DLD1 (cell line): ENCODE results near the gene PLCH1.
"Not testable (repeated sequence)": the region's sequence is repeated elsewhere in the genome, so short reads cannot be mapped to it uniquely, and the experiment has no call there.

Experiments
- in situ Hi-C: cut with HindIII; loops from 2 replicates; pipeline ENCODE4 v1.10.0; 2017; ENCODE audit warnings: low sequenced_read_pairs

Gene PLCH1

DNA sequence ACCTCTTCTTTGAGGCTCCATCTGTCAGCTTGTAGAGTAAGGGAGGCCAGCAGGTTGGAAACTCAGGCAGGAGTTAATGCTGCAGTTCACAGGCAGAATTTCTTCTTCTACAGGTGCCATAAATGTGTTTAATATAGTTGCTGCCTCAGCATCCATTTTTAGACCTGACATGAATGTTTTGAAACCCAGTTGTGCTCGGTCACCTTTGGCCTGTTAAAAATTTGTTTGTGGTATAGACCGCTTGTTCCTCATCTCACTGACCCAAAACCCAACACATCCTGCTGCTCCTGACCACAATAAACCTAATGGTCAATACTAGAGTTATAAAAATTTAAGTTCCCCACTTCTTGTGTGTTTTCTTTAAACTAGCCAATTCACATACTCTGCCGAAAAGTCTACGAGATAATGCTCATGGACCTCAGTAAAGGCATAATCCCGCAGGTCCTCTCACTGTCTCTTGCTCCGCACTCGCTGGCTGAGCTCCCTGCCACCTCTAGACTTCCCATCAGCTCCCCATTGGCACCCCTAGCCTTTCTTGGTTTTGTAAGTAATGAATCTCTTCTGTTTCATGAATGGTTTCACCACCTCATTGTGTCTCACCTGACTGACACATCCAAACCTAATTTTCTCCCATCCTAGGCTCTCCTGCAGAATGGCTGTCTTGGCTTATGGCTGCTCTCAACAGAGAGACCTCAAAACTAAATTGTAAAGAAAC, 312.9 kb downstream of the PLCH1 start:
- in situ Hi-C loops: no loop called here

DNA sequence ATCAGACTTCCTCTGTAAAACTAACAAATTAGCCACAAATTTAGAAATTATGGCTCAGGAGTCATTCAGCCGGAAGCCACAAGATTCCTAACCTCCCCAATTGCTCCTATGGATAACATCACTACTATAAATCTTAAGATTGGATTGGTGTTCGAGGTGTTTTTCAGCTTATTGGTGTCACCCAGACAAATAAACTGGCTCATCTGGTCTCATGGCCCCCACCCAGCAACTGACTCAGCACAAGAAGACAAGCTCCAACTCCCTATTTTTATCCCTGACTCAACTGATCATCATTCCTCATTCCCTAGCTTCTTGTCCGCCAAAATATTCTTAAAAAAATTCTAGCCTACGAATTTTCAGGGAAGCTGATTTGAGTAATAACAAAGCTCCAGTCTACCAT, 316.3 kb downstream of the PLCH1 start:
- in situ Hi-C loops: no loop called here

DNA sequence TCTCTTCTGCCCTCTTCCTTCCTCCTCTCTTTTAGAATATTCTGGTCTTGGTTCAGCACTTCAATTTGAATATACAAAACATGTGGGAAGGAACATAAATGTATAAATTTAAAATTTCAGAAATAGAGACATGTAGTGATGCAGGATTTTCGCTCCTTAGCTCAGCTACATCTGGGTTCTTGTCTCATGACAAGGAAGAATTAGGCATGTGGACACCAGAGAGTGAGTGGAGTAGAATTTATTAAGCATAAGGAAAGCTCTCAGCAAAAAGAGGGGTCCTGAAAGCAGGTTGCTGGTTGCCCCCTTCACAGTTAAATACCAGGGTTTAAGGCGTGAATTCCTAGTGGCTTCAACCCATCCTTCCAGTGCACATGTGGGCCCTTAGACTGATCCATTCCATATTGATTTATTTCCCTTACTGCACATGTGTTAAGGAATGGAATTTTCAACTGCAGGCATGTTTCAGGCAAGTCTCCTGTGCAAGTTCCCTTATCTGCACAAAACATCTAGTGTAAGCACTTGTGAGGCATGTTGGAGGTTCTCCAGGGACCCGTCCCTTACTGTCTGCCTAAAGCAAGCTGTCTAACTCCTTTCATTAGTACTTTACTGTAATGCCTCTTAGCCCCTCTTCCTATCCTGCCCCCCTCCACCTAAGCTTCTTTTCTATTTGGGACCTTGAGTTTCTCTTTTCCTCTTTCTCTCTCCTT, 318.2 kb downstream of the PLCH1 start:
- in situ Hi-C loops: no loop called here

DNA sequence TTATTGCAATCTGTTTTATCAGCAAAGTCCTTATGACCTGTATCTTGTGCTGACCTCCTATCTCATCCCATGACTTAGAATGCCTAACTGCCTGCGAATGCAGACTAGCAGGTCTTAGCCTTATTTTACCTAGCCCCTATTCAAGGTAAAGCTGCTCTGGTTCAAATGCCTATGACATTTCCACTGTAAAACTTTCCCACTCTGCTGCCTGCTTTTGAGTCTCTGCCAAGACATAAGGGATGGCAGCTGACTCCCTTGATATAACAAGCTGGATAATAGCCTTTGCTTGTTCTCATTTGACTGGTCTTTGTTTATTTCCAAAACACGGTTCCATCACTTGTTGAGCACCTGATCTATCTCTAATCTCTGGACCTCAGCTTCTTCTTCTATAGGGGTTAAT, 319.5 kb downstream of the PLCH1 start:
- in situ Hi-C loops: no loop called here

DNA sequence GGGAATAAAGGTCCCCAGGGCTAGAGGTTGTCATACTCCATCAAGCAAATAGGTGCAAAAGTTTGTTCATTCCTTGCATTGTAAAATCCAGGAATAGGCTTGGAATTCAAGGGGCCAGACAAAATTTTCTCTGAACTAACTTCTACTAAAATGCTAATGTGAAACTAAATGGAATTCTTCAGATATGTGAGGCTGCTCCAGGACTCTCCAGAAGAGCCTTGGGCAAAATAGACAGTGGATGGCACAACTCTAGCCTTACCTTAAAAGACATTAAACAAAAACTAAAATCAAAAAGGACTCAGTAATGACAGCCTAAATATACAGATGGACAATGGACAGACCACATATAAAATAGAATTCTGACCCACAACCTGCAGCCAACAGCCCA, 320.6 kb downstream of the PLCH1 start:
- in situ Hi-C loops: no loop called here

DNA sequence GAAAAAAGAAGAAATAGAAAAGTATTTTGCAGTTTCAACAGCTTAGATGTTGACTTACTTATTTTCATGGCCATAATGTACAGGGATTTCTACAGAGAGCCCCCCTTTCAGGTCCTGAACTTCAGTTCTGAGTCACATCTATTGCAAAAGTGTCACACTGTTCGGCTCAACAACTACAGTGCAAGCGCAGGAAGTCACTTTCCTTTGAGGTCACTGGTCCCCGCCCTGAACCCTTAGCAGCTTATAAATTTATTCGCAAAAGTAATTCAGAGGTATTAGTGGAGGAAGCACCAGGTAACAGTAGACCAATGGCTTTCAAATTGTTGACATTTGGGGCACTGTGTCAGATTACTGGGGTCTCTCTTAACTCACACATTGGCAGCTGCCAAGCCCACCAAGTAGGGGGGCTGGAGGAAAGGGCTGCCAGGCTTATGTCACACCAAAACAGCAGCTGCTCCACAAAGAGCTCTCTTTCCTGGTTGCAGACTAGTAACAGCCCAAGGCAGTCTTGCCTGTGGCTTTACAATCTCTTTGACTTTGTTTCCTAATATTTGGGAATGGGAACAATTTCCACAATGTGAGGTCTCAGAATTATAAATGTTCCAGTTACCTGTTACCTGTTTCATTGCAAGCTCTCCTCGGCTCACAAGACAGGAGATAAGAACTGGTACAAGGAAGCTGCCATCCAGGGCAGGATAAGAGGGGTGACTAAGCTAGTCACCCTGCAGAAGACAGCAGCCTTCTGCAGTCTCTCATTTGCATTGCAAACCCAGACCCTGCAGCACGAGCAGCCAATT, 321.1 kb downstream of the PLCH1 start:
- in situ Hi-C loops: no loop called here

DNA sequence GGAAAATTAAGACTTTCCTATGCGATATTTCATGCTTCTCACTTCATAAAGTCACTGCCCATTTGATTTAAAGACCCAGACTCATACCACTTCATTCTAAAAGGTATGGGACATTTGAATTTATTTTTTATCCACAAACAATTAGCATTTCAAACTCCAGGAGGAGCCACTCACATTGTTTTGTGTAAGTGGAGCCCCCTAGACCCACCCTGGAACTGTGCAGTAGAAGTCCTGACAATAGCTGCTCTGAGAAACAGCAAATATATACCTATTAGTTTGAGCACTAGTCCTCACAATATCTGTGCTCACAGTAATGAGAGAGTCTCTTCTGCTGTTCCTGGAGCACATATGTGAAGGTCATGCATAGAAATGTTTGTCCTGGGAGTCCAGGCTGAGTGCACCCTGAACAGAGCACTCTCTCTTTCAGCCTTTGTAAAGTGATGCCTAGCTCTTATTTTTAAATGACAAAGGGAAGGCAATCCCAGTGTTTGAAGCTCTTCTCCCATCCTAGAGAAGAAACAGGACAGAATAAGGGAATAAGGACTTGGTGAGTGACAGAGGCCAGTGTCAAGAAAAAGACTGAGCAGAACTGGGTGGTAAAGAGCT, 323.9 kb downstream of the PLCH1 start:
- in situ Hi-C loops: no loop called here

DNA sequence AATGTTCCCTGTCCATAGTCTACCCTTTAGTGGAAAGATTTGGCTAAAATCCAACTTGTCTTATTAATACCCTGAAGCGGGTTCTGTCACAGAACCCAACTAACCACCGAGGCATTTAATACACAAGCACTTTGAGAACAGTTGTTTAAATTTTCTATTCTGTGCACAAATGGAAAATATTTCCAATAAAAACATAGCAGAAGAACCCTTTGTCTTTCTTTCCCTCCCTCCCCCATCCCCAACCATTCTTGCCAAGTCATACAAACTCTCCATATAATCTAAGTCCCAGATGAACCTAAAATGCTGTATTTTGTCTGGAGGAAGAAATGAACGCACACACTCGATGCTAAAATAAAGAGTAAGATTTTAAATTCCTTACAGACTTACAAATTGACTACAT, 324.5 kb downstream of the PLCH1 start:
- in situ Hi-C loops: no loop called here

DNA sequence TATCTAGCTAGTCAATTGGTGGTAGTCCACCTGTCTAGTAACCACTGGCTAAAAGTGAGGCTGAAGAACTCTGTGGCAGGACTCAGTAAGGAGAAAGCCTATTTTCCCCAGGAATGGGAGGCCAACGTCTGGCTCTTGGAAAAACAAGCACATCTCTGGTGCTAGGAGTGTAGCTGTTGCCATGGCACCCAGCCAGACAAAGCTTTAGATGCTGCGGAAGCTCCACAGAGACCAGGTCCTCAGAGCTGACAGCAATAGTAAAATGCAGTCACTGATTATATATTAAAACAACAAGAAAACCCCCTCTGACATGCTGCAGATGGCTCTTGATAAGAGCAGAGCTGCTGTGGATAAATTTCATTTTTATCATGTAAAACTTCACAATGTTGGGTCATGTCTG, 326.5 kb downstream of the PLCH1 start:
- in situ Hi-C loops: no loop called here

DNA sequence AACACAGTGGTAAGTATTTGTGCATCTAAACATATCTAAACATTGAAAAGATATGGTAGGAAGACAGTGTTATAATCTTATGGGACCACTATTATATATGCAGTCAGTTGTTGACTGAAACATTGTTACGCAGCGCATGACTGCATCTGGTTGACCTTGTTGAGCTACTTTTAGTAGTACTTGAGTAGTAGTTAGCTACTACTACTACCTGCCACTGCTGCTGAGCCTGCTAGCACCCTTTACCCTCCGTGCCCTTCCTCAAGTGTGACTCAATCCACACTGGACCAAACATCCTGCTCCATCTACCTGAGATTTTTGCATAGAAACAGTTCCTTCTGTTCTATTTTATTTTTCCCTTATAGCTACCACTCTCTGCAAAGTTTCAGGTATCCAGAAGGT, 327.8 kb downstream of the PLCH1 start:
- in situ Hi-C loops: no loop called here

DNA sequence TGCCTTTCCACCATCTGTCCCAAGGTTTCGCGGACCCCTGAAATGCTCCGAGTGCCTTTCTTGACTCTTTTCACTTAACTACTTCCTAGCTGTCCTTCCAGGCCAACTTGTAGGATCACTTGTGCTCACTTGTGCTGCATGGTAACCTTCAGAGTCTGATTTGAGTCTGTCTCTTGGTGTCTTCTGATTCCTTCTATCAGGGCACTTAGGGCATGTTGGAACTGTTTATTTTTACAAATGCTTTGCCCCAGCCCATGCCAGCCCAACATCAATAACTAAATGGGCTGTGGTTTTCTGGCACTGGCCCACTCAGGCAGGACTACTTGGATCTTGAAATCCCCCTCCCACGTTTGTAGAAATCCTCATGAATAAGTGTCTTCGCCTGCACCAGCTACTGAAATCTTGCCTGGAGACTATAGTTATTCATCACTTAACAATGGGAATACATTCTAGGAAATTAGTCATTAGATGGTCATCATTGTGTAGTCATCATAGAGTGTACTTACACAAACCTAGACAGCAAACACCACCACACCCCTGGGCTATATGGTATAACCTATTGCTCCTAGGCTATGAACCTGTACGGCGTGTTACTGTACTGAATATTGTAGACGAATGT, 328.3 kb downstream of the PLCH1 start:
- in situ Hi-C loops: no loop called here

DNA sequence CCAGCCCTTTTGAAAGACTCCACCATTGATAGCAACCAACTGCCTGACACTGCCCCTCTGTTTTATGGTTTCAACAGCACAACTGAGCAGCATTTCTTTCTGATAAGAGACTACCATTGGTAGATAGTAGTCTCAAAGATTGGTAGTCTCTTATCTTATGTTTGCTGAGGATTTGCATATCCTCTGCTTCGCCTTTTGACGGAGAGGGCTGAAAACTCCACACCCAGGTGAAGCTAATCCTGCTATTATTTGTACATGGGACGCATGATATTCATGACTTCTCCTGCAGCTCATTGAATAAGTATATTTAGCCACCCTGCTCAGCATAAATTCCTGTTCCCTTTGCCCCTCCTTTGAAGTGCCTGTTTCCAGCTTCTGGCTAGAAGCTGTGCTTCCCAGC, 332.0 kb downstream of the PLCH1 start:
- in situ Hi-C loops: no loop called here

DNA sequence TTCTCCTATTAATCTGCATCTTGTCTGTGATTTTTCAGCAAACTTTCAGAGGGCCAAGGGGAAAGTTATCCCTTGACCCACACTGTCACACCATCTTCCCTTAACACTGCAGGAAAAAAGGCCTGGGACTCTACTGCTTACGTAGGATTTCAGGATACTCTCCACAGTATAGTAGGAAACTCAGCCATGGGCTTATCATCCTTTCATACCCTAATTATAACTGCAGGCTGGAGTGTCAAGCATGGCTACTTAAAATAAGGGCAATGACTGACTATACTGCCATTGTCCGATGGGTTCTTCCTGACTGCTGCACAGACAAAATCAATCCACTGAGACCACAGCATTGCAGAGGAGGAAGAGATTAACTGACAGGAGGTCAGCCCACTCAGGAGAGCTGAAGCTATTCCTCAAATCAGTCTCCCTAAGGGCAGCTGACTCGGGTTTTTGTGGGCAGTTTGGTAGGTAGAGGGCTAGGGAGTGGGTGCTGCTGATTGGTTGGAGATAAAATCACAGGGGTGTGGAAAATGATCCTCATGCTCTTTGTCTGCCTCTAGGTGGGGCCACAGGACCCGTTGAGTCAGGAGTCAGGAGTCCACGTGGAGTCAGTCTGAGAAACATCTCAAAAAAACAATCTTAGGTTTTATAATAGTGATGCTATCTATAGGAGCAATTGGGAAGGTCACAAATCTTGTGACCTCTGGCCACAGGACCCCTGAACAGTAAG, 333.2 kb downstream of the PLCH1 start:
- in situ Hi-C loops: no loop called here

DNA sequence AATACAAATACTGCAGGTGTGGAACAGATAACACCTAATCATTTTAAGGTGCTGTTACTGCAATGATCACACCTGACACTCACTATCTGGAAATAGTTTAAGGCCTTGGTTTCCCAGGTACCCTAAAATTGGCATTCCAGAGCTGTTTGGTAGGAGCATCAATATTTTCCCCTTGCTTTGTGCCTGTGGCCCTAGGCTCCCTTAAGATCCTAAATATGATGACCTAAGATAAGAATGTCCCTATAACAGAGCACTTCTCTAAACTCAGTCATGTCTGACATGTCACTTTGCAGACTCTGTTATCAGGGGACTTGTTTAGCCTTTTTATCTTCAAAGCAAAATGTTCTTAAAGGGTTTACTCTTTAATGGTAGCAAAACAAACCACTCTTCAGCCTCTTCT, 335.5 kb downstream of the PLCH1 start:
- in situ Hi-C loops: no loop called here

DNA sequence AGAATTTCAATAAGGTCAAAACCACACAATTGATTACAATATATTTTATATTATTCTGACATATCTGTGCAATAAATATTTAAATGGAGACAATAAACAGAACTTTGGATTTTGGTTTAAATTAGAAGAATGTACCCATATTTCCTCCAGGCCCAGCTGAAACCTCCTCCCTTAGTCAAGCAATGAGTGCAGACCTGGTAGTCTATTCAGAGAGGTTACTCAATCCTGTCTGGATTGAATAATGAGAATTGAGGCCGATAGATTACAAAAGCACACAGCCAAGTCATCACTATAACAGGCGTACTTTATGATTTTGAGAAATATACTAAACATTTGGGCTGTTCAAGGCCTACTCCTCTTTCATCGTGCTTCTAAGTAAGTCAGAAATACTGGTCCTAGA, 336.9 kb downstream of the PLCH1 start:
- in situ Hi-C loops: no loop called here

DNA sequence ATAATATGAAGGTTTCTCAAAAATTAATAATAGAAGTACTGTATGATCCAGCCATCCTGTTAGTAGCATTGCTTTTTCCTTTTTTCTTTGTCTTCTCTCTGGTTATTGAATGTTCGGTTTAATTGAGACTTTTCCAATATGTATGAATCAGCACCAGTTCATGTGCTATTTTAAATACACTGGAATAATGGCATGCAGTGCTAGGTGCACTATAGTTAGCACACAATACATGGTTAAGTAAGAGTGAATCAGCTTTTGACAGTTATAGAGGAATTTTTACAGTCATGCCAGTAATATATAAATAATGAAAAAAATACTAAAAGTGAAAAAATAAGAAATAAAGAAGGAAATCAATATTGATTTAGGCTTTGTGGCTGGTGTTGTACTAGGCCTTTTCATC, 337.5 kb downstream of the PLCH1 start:
- in situ Hi-C loops: no loop called here

DNA sequence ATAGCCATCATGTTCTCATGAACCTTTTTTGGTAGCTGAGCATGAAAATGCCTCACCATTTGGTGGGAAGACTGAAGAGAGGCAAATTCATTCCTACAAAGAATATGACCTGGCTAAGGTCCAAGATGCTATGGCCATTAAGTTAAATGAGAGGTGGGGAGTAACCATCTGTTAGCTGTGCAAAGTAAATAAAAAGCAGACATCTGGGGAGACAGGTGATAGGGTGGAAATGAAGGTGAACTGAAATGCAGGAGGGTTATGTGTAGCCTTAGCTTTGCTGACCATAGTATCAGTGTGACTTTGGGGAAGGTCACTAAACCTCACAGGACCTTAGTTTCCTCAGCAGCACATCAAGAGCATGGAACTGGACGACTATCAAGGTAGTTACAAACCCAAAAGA, 340.4 kb downstream of the PLCH1 start:
- in situ Hi-C loops: no loop called here

DNA sequence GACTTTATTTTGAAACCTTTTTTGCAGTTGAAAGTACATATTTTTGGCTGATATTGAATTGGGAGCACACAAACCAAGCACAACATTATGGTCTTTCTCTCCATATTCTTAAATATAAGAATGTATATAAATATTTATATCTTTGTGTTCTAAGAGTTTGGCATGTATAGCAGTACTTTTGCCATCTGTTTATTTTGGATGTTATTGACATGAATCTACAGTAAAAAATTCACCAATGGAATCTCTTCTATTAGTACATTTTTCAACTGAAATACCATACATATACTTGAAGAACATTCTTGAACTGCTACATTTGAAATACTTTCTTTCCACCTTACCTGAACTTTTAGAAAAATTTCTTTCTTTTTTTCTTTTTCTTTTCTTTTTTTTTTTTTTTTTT, 342.2 kb downstream of the PLCH1 start:
- in situ Hi-C loops: no loop called here

DNA sequence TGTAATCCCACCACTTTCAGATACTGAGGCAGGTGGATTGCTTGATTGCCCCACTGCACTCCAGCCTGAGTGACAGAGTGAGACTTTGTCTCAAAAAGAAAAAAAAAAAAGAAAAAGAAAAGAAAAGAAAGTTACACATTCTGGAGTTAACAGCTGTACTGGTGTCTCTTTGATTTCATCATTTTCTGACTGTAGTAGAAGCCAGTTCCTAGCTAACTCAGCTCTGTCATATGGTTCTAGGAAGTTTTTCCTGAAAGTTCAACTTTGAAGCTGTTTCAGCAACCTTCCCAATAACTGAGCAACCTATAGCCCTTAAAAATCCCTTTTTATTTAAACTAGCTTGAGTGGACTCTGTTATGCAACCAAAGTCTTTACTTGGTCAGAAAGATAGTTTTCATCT, 346.8 kb downstream of the PLCH1 start:
- in situ Hi-C loops: no loop called here

DNA sequence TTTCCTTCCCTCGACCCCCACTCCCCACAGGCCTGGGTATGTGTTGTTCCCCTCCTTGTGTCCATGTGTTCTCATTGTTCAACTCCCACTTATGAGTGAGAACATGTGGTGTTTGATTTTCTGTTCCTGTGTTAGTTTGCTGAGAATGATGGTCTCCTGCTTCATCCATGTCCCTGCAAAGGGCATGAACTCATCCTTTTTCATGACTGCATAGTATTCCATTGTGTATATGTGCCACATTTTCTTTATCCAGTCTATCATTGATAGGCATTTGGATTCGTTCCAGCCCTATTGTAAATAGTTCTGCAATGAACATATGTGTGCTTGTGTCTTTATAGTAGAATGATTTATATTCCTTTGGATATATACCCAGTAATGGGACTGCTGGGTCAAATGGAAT, 350.0 kb downstream of the PLCH1 start:
- in situ Hi-C loops: not testable (repeated sequence)

DNA sequence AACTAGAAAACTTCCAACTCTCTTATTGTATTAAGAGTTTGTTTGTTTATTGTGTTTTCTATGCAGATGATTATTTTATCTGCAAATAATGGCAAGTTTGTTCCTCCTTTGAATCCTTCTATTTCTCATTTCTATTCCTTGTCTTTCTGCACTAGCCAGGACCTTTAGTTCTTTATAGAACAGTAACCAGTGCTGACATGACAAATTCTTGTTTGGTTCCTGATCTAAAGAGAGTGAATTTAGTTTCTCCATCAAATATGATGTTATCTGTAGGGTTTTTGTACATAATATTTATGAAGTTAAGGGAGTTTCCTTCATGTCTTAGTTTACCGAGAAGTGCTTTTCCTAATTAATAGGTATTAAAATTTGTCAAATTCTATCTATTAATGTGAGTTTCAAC, 350.6 kb downstream of the PLCH1 start:
- in situ Hi-C loops: no loop called here
